ENCODE data around the gene BICRA. TPM values are rescaled to one million over a fixed set of nuclear protein-coding genes. Genes with fewer than 3 reads are reported as not detected.

BICRA gene
- total and polyA plus RNA-seq, 9 of the 15 experiments (the other 6 are each of a cell fraction or from before 2014, with no cell fraction given), result 0.01 to 8.8 (median 1.2) TPM

GRCh38 chr19:47564081-47564480, 44.9 kb upstream of the BICRA start:
- Histone ChIP-seq H3K9me1 (ENCODE audit: control insufficient read depth, insufficient read depth, low read length) (no peaks in the 10 kb centered on the region), H3K9ac (ENCODE audit: insufficient read depth in 1 of 2, low read depth in 2 of 2, low read length in 2 of 2) (no peak overlapping the region), H4K20me1 (replicated peaks; ENCODE audit: control insufficient read depth, insufficient read depth, low read length) (no peaks in the 10 kb centered on the region; the same call in 1 of the 2 replicates), H3K36me3 (ENCODE audit: control insufficient read depth, insufficient read depth, low read length) (no peaks in the 10 kb centered on the region), H3K27me3 (ENCODE audit: control insufficient read depth in 2 of 2, insufficient read depth in 2 of 2, low read length in 2 of 2) (peaks cover 14 to 19% of the 10 kb centered on the region in 2 experiments), H3K4me3 (no peak overlapping the region), H3K4me1 (replicated peaks in 1 of 2; ENCODE audit: control insufficient read depth in 2 of 2, insufficient read depth in 2 of 2, low read length in 2 of 2) (no peaks in the 10 kb centered on the region), H3K27ac (ENCODE audit: extremely low read depth, low read depth, low read length) (no peak overlapping the region), H3K4me2 (ENCODE audit: insufficient read depth, low read length) (no peak overlapping the region), H2AFZ (ENCODE audit: low read depth, low read length) (no peak overlapping the region), H3K79me2 (ENCODE audit: control insufficient read depth, insufficient read depth, low read length) (no peaks in the 10 kb centered on the region), H3K9me3 (replicated peaks; ENCODE audit: control insufficient read depth, insufficient read depth, low read depth, low read length) (no peaks in the 10 kb centered on the region)
- TF ChIP-seq, protein P1, sequence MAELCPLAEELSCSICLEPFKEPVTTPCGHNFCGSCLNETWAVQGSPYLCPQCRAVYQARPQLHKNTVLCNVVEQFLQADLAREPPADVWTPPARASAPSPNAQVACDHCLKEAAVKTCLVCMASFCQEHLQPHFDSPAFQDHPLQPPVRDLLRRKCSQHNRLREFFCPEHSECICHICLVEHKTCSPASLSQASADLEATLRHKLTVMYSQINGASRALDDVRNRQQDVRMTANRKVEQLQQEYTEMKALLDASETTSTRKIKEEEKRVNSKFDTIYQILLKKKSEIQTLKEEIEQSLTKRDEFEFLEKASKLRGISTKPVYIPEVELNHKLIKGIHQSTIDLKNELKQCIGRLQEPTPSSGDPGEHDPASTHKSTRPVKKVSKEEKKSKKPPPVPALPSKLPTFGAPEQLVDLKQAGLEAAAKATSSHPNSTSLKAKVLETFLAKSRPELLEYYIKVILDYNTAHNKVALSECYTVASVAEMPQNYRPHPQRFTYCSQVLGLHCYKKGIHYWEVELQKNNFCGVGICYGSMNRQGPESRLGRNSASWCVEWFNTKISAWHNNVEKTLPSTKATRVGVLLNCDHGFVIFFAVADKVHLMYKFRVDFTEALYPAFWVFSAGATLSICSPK (IDR thresholded peaks at IDR 0.05; ENCODE audit: borderline replicate concordance), result no peak
- TF ChIP-seq LARP7 (IDR thresholded peaks at IDR 0.05) (no peak), GTF2F1 (IDR thresholded peaks at IDR 0.05; ENCODE audit: low read depth, low read length) (no peak), ZFP36 (IDR thresholded peaks at IDR 0.05; ENCODE audit: low read depth, low read length, partially characterized antibody) (no peak), RBM15 (IDR thresholded peaks at IDR 0.05; ENCODE audit: insufficient read depth, low read length) (no peak)
- no TSS peak for BruUV-seq (replicated peaks)
- ChIA-PET POLR2A (no interaction called here), CTCF (ENCODE audit: low intra/inter-chr PET ratio) (no interaction called here)
- FAIRE-seq (no peak), DNase-seq (ENCODE audit: extremely low read depth in 1 of 4, low spot score in 3 of 4) (no peak), ATAC-seq (no peak)
- intact Hi-C loops (cut with micrococcal nuclease) (no loop called here), in situ Hi-C loops (cut with MboI) (no loop called here)
- WGBS (ENCODE audit: insufficient coverage, low coverage, missing lambda C conversion rate), result 30% methylated on average over 3 of the region's 3 CpGs

Data from K562 (cell line).